ENCODE measurements around the gene SEPTIN5.
"Not testable (repeated sequence)": the region's sequence is repeated elsewhere in the genome, so short reads cannot be mapped to it uniquely, and the experiment has no call there.

Gene SEPTIN5

DNA sequence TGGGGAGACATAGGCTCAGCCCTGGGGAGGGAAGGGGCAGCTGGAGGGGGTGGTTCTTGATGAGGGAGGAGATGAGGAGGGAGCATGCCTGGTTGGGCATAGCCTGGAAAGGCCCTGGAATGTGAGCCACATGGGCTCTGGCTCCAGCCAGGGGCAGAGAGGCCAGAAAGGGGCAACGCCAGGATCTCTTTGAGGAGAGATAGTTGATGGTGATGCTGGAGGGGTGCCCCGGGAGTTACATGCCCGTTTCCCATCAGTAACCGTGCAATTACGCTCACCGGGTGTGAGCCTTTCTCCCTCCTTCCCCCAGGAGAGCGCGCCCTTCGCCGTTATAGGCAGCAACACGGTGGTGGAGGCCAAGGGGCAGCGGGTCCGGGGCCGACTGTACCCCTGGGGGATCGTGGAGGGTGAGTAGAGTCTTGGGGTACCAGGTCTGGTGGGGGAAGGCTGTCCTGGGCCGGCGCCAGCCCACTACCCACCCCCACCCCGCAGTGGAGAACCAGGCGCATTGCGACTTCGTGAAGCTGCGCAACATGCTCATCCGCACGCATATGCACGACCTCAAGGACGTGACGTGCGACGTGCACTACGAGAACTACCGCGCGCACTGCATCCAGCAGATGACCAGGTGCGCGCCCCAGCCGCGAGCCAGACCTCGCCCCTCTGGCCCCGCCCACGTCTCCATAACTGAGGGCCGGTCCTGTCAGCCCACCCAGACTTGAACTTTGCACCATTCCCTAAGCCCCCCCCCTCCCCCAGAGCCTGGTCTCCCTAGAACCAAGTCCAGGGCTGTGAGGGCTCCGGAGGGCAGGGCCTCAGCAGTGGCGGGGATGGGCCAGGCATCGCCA lies 7.3 kb downstream of the SEPTIN5 start:
- no peak for DNase-seq

DNA sequence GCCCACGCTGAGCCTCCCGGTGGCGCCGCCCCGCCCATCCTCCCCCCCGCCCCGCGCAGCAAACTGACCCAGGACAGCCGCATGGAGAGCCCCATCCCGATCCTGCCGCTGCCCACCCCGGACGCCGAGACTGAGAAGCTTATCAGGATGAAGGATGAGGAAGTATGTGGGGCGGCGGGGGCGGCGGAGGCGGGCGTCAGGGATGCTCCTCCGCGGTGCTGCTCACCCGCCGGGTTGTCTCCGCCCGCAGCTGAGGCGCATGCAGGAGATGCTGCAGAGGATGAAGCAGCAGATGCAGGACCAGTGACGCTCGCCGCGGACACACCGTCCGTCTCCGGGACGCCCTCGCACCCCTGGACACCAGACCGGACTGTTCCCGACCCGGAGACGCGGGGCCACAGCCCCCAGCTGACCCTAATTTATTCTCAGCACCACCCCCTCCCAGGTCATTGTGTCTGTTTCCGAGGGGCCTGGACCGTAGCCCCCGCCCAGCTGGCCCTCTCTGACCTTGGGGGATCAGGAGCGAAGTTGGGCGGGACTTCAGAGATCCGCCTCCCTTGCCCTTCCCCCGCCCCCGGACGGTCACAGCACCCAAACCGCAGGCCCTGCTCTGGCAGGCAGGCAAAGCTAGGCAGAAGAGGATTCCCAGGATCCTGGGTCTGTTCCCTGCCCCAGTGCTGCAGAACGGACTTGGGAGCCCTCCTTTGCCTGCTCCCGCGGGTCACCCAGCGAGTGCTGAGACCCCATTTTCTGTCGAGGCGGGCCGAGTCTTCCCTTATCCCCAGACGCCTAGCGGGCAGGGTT lies 8.1 kb downstream of the SEPTIN5 start:
- no peak for DNase-seq

DNA sequence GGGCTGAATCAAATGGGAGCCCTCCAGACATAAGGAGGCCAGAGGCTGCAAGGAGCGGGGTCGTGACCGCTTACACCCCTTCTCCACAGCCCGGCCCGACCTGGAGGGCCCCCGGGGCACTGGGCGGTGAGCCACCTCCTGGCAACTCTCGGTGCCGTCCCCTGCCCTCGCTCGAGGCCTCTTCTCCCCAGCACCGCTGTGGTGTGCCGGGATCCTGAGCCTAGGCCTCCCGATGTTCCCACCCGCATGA lies 8.6 kb downstream of the SEPTIN5 start:
- DNase-seq = no peak

DNA sequence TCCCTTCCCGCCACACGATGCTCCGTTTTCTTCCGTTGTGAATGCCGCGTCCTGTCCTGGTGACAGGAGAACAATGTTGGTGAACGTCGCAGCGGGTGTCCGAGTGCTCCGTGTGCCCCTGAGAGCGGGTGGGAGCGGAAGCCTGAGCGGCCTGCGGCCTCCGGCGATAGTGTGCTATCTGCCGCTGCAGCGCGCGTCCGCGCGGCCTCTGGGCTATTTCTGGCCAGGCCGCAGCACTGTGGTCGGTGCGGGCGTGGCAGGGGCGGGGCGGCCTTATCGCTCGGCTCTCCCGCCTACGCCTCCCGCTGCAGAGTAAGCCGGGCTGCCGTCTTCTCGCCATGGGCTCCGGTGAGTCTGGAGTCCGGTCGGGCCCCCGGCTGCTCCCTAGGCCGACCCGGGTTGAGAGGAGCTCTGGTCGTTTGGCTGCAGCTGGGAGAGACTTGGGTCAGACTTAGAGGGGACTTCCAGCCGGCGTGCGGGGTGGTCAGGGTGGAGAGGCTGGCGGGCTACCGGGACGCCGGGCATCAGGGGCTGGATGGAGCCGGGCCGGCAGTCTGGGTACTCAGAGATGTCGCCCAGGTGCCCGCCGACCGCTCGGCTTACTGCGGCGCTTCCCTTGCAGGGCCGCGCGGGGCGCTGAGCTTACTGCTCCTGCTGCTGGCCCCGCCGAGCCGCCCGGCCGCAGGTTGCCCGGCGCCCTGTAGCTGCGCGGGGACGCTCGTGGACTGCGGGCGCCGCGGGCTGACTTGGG lies 9.1 kb downstream of the SEPTIN5 start, which contains the start of gene GP1BB:
GP1BB (plus strand) TSS at position 308 of the 751 bp plus-strand sequence; CDS start at position 339, 31 bp downstream.
- no peak for DNase-seq

DNA sequence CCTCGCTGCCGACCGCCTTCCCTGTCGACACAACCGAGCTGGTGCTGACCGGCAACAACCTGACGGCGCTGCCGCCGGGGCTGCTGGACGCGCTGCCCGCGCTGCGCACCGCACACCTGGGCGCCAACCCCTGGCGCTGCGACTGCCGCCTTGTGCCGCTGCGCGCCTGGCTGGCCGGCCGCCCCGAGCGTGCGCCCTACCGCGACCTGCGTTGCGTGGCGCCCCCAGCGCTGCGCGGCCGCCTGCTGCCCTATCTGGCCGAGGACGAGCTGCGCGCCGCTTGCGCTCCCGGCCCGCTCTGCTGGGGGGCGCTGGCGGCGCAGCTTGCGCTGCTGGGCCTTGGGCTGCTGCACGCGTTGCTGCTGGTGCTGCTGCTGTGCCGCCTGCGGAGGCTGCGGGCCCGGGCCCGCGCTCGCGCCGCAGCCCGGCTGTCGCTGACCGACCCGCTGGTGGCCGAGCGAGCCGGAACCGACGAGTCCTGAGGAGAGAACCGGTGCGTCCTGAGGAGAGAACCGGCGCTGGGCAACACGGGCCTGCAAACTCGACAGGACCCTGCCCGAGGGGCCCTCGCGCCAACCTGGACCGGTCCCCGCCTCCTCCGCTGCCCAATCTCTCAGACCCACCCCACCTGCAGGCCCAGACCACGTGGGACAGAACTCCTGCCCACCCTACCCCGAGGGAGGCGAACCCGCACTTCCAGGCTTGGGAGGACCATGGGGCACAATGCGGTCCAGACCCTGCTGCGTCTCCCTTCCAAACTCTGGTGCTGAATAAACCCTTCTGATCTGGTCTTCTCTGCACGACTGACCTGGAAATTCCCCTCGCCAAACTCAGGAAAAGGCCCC lies 9.9 kb downstream of the SEPTIN5 start:
- no peak for DNase-seq

DNA sequence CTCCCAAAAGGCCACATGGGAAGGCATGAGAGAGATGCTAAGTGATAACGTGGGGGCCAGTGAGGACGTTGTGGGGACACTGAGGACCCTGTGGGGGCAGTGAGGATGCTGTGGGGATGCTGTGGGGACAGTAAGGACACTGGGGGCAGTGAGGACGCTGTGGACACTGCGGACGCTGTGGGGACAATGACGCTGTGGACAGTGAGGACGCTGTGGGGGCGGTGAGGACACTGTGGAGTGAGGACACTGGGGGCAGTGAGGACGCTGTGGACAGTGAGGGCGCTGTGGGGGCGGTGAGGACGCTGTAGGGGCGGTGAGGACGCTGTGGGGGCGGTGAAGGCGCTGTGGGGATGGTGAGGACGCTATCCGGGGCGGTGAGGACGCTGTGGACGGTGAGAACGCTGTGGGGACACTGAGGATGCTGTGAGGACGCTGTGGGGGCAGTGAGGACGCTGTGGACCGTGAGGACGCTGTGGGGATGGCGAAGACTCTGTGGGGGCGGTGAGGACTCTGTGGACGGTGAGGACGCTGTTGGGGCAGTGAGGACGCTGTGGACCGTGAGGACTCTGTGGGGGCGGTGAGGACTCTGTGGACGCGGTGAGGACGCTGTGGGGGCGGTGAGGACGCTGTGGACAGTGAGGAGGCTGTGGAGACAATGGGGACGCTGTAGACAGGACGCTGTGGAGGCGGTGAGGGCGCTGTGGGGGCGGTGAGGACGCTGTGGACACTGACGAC lies 10.8 kb downstream of the SEPTIN5 start:
- no peak for DNase-seq

DNA sequence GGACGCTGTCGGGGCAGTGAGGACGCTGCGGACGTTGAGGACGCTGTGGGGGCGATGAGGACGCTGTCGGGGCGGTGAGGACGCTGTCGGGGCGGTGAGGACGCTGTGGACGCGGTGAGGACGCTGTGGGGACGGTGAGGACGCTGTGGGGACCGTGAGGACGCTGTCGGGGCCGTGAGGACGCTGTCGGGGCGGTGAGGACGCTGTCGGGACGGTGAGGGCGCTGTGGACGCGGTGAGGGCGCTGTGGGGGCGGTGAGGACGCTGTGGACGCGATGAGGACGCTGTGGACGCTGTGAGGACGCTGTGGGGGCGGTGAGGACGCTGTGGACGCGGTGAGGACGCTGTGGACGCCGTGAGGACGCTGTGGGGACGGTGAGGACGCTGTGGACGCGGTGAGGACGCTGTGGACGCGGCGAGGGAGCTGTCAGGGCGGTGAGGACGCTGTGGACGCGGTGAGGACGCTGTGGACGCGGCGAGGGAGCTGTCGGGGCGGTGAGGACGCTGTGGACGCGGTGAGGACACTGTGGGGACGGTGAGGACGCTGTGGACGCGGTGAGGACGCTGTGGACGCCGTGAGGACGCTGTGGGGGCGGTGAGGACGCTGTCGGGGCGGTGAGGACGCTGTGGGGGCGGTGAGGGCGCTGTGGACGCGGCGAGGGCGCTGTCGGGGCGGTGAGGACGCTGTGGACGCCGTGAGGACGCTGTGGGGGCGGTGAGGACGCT lies 11.9 kb downstream of the SEPTIN5 start:
- DNase-seq = not testable (repeated sequence)

DNA sequence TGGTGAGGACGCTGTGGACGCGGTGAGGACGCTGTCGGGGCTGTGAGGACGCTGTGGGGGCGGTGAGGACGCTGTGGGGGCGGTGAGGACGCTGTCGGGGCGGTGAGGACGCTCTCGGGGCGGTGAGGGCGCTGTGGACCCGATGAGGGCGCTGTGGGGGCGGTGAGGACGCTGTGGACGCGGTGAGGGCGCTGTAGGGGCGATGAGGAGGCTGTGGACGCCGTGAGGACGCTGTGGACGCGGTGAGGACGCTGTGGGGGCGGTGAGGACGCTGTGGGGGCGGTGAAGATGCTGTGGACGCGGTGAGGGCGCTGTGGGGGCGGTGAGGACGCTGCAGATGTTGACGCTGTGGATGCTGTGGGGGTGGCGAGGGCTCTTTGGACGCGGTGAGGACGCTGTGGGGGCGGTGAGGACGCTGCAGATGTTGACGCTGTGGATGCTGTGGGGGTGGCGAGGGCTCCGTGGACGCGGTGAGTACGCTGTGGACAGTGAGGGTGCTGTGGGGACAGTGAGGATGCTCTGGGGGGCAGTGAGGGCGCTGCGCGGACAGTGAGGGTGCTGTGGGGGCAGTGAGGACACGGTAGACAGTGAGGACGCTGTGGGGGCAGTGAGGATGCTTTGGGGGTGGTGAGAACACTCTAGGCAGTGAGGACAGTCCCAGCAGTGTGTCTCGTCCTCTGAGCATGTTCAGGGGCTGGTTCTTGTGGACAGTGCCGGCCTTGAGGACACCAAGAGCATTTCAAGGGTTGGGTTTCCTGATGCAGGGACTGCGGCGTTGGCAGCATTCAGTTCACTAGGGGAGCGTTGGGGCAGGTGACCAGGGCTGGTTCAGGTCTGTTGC lies 13.2 kb downstream of the SEPTIN5 start:
- DNase-seq = no peak

DNA sequence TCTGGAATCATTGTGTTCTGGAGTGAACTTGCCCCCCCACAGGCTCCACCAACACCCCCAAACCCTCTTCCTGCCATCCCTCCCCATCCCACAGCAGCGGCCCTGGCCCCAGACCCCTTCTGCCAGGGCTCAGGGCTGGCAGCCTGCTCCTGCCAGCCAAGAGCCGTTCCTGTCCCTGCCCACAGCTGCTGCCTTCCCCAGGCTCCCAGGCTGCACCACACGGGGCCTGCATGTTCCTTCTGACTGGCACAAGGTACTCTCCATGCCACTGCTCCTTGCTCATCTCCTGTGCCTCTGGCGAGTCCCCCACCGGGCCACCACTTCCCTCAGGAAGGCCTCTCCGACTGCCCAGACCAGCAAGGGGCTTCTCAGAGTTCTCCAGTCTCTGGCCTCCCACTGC lies 14.0 kb downstream of the SEPTIN5 start:
- no peak for DNase-seq

DNA sequence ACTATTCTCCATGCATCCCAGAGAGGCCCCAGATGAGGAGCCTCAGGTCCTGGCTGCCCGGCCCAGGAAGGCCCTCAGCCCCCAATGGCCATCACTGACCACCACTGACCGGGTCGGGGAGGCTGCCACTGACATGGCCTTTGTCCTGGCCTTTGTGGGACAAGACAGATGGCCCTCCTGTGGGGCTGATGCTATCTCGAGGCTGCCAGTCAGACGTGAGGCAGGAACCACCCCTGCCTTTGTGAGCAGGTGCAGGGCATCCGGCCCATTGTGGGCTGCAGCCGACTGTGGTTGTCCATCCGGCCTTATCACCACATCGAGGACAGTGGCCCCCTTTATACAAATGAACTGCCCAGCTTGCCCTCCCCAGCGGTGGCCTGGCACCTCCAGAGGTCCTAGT lies 14.5 kb downstream of the SEPTIN5 start:
- no peak for DNase-seq

DNA sequence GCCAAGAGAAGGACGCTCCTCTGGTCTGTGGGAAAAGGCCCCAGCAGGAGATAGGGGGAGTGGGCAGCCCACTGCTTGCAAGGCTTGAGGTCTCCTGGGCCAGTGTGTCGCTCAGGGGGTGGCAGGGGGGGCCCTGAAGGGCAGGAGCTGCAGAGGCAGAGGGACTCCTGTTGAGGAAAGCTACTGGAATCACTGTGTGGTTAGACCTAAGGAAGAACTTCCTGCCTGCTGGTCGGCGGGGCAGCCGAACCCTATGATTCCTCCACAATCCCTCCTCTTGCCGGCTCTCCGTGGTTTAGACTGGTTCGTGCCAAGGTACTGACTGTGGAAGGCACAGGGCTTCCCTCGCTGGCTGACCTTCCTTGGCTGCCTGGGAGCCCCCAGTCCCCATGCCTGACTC lies 15.2 kb downstream of the SEPTIN5 start:
- no peak for DNase-seq

DNA sequence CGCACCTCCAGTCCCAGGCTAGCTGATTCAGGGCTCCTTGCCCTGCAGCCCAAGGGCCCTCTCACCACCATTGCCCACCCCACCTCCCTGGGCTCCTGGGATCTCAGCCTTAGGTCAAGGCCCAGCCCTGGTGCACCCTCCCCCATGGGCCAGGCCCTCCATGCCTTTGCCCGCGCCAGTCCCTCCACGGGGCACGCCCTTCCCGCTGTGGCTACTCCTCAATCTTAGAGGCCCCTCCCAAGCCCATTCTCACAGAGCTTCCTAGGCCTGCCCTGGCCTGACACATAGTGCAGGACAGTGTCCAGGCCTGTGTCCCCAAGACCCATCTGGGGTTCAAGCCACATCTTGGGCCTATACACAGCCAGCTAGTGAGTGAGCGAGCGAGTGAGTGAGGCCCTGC lies 15.9 kb downstream of the SEPTIN5 start:
- no peak for DNase-seq

DNA sequence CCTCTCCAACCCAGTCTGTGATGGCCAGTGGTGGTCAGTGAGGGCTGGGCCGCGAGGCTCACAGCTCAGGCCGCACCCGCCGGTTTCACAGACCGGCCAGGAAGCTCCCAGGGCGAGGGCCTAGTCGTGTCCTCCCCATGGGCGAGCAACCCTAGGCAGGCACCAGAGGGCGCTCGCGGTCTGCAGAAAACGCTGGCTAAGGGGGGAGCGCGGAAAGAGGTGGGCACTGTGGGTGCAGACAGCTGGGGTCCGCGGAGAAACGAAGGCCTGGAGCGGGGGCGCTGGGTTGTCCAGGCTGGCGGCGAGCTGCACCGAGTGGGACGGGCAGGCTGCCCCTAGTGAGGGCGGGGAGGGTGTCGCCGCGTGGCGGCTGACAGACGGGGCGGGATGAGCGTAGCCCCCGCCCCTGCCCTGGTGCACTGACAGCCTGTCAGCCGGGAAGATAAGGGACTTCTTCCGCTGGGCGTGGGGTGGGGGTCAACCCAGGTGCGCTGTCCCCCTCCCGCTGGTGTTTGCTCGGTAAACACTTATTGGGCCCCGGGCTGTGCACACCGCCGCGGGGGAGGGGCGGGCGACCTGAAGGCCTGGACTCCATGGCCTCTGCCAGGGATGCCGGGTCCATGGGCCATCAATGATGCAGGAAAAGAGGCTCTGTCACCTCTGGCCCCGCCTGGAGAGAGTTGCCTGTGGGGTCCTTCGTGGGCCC lies 16.5 kb downstream of the SEPTIN5 start:
- DNase-seq = peak; percentile 82

DNA sequence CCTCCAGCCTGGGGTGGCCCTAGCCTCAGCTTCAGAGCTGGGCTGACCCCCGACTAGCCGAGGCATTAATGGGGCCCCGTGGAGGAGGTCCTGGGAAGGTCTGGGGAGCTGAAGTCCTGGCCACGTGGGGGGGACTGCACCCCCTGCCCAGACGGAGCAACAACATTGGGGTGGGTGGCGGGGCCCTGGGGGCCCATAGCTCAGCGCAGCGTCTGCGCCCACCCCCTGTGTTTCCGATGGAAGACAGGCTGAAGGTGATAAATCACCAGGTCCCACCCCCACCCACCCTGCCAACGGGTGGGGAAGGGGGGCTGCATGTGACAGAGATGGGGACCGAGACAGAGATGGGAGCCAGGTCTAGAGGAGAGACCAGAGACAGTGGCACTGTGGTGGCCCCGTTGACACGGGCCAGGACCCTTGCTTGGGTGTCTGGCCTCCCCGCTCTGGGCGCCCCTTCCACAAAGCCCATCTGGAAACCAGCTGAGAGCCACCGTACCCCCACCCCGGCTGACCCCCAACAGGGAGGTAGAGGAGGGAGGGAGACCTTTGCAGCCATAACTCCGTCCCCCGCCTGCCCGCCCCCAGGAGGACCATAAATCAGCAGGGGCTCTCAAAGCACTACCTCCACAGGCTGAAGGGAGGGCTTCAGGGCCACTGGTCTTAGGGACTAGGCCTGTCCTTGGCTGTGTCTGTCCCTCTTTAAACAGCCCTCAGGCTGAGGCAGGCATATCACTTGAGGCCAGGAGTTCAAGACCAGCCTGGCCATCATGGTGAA lies 17.2 kb downstream of the SEPTIN5 start:
- no peak for DNase-seq

DNA sequence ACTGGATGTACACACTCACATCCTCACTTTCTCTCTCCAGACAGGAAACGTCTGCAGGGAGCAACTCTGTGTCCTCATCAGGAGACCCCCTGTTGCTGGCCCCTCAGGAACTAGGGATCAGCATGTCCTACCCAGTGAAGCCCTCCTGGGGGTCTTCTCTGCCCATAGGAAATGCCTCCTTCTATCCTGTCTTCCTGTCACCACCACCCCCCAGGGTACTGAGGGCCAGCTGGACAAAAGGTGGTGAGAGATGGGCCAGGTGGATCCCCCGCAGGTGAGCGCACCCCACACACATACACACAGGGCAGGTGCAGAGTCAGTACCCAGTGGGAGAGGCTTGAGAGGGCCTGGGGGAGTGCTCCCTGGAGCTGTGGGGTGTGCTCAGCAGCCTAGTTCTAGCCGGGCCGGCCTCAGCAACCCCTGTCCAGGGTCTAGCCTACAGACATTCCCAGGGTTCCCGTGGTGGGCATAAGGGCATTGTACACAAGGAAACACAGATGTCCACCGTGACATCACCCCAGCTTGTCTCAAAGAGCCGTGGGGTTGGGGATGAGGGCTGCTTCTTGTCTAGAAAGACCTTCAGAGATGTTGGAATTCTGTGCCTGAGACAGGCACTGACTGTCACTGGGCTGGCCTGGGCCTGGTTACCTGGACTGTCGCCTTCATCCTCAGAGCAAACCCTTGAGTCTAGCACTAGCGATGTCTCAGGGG lies 18.3 kb downstream of the SEPTIN5 start:
- DNase-seq = no peak

DNA sequence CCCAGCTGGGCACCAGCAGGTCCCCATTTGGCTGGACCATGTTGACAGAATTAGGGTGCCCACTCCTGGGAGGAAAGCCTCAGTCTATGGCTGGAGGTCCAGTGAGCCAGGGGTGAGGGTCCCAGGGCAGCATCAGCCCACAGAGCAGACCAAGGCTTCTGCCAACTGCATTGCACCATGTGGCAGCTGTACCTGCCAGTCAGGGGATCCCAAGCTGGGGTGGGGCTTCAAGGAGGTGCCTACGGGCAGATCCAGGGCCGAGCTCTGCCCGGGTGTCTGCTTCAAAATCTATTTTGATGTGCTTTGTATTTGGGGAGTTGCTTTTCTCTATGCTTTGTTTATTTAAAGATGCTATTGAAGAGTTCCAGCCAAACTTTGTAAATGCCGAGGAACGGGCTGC lies 19.5 kb downstream of the SEPTIN5 start:
- no peak for DNase-seq

DNA sequence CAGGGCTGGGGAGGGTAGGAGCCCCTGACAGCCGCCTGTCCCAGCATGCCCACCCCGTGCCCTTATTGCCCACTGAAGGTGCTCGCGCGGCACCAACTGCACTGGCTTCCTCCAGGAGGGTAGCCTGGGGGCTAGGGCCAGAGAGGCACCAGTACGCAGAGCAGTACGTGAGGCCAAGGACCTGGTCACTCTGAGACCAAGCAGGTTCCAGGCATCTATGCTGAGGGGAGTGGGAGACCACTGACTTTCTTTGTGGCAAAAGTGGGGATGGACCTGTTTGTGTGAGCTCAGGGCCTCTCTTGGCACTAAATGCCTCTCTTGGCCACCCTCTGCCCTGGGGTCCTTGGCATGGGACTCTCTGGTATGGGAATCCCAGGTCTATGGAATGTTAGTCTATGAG lies 19.9 kb downstream of the SEPTIN5 start:
- no peak for DNase-seq

DNA sequence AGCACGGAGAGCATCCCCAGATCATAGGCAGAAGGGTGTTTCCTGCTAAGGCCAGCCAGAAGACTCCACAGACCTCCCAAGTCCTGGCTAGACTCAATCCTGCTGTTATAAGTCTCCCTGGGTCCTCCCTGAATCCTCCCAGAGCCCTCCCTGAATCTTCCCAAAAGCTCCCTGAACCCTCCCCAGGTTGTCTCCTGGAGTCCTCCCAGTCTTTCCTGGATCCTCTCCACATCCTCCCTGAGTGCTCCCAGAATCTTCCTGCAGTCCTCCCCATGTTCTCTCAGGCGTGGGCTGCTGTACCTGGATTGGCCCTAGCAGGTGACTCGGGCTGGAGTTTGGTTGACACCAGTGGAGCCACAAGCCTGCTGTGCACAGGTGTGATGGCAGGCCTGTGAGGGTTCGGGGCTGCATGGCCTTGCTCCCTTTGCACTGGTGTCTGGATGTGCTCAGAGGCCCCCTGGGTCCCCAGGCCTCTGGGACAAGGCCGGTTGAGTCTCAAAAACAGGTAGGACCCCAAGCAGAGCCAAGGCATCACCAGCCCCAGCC lies 20.6 kb downstream of the SEPTIN5 start:
- no peak for DNase-seq
